Middle frontal gyrus (tissue), 1 donor: ENCODE data around the gene GIGYF1.

Source experiments
- DNase-seq: peaks from one replicate; pipeline ENCODE4 v3.0.0-alpha.2; 2015; ENCODE audit warnings: low spot score; ENCODE audit errors: extremely low spot score

The GIGYF1 gene

GRCh38 chr7:100685631-100686145 lies 8.4 kb downstream of the GIGYF1 start:
- DNase-seq = no peak

- no peak for DNase-seq
These were observed 8.9 kb downstream of the GIGYF1 start for GRCh38 chr7:100685049-100685605.

GRCh38 chr7:100684534-100685042 lies 9.5 kb downstream of the GIGYF1 start:
- DNase-seq = no peak

GRCh38 chr7:100683659-100684533 lies 10.2 kb downstream of the GIGYF1 start:
- DNase-seq = no peak

- DNase-seq = no peak
These were observed 10.9 kb downstream of the GIGYF1 start for GRCh38 chr7:100682991-100683658.

GRCh38 chr7:100682228-100682741 lies 11.8 kb downstream of the GIGYF1 start:
- no peak for DNase-seq

GRCh38 chr7:100681491-100682227 lies 12.4 kb downstream of the GIGYF1 start:
- DNase-seq = no peak

GRCh38 chr7:100680576-100681271 lies 13.3 kb downstream of the GIGYF1 start:
- DNase-seq = no peak

GRCh38 chr7:100679927-100680575 lies 14.0 kb downstream of the GIGYF1 start:
- DNase-seq = no peak

- no peak for DNase-seq
These were observed 14.7 kb downstream of the GIGYF1 start for GRCh38 chr7:100679129-100679926.

GRCh38 chr7:100678291-100678984 lies 15.6 kb downstream of the GIGYF1 start:
- no peak for DNase-seq

- no peak for DNase-seq
These were observed 16.5 kb downstream of the GIGYF1 start for GRCh38 chr7:100677308-100678267.

- no peak for DNase-seq
These were observed 17.3 kb downstream of the GIGYF1 start for GRCh38 chr7:100676501-100677306.

- peak; percentile 55 for DNase-seq
These were observed 18.3 kb downstream of the GIGYF1 start for GRCh38 chr7:100675581-100676350.

- DNase-seq = no peak
These were observed 19.0 kb downstream of the GIGYF1 start for GRCh38 chr7:100675105-100675451.
